Mucosa of descending colon (tissue), 3 donors: ENCODE results near the gene SEMA6C. TPM values are rescaled to one million over a fixed set of nuclear protein-coding genes. Genes with fewer than 3 reads are reported as not detected.
"Not testable (repeated sequence)": the region's sequence is repeated elsewhere in the genome, so short reads cannot be mapped to it uniquely, and the experiment has no call there.

Experiments
- ATAC-seq: fragments of 200-7000 bp; cut with Tn5 transposase; one replicate; pipeline ENCODE4 v1.9.1; 2020; ENCODE audit warnings: mild to moderate bottlenecking, moderate library complexity
- DNase-seq, 3 donors: peaks; one replicate each; pipeline ENCODE4 v3.0.0-alpha.2; 2020
- H3K36me3 ChIP-seq: fragments of 200-600 bp; one replicate; pipeline ENCODE4 v1.8.0; 2021; ENCODE audit warnings: low read depth, mild to moderate bottlenecking
- H3K4me1 ChIP-seq: fragments of 200-600 bp; one replicate; pipeline ENCODE4 v1.8.0; 2021; ENCODE audit warnings: low read depth, mild to moderate bottlenecking
- H3K4me3 ChIP-seq: fragments of 200-600 bp; one replicate; pipeline ENCODE4 v1.8.0; 2021; ENCODE audit warnings: mild to moderate bottlenecking
- H3K9me3 ChIP-seq: fragments of 200-600 bp; one replicate; pipeline ENCODE4 v1.8.0; 2021; ENCODE audit warnings: mild to moderate bottlenecking
- intact Hi-C, 2 donors: fragments of 100-400 bp; cut with DNase I in 1 of 2; cut with micrococcal nuclease in 1 of 2; formaldehyde crosslinking; loops; one replicate each; pipeline versions ENCODE4 v1.11.0 to v1.11.1; 2022; cut with DNase I, micrococcal nuclease
- total RNA-seq, 3 donors: library from RNA; stranded (reverse); fragmentation: NEBNext Ultra II Directional in 2 of 3; extraction: Animal tissue kit (Norgen Biotek cat#: 25700) in 2 of 3; gene quantifications; one replicate each; pipeline versions ENCODE4 v1.2.1 to v1.2.4, GENCODE V29; 2021 to 2023
- TF ChIP-seq, protein P1 (sequence below): fragments of 200-600 bp; IDR thresholded peaks from one replicate; pipeline ENCODE4 v1.8.0; 2022; ENCODE audit warnings: antibody characterized with exemption, mild to moderate bottlenecking
- donor health status: DM: no; HTN: no; CAD: no; lungs with moderate emphysema.
- donor health status: DM: no; HTN: no; CAD: no.
- donor health status: DM: no; HTN: yes; CAD: no.

The SEMA6C gene
- total RNA-seq, 3 donors from 2014 or later, result 1.9 to 9.3 (median 4.3) TPM

DNA sequence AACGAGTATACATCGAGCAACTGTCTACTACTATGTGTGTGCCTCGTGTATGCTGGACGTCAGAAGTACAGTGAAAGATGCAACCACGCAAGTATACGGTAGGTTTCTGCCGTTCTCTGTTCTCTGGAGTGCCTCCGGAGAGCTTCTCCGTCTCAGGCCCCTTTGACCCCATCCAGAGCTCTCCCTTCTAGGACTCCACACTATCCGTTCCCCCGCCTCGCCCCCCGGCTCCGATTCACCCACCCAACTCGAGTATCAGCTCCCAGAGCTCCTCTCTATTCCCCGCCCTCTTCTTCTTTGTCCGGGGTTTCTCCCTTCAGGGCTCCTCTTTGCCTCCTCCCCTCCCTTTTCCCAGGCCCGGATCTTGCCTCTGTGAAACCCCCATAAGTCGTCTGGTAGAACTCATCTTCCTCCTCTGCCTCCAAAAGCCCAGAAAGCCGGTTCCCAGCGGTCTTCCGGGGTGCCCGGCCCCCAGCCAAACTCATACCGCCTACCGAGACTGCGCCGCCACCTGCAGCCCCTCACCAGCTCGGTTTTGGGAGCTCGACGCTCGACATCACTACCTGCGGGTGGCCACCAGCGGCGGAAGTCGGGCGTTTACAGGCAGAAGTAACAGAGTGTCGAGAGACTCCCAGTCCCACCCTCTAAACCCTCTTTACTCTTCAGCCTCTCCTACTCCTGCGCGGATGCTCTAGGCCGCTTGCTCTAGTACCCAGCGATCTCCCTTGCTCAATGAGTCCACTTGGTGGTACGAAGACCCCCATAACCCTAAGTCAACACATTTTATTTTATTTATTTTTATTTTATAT is 43.4 kb upstream of the SEMA6C start, which contains the start of gene VPS72:
Gene VPS72, minus strand, starts transcription at position 561 of the 809 bp plus-strand sequence. Its CDS starts 76 bp downstream, at position 485.
- no peaks in the 10 kb centered on the region for H3K9me3 ChIP-seq
- DNase-seq (peak; percentile 86 to 90 (median 90)), ATAC-seq (peak; percentile 98)
- peak within 1 kb of the TSS; percentile 63 for H3K4me3 ChIP-seq
- TF ChIP-seq, protein P1, sequence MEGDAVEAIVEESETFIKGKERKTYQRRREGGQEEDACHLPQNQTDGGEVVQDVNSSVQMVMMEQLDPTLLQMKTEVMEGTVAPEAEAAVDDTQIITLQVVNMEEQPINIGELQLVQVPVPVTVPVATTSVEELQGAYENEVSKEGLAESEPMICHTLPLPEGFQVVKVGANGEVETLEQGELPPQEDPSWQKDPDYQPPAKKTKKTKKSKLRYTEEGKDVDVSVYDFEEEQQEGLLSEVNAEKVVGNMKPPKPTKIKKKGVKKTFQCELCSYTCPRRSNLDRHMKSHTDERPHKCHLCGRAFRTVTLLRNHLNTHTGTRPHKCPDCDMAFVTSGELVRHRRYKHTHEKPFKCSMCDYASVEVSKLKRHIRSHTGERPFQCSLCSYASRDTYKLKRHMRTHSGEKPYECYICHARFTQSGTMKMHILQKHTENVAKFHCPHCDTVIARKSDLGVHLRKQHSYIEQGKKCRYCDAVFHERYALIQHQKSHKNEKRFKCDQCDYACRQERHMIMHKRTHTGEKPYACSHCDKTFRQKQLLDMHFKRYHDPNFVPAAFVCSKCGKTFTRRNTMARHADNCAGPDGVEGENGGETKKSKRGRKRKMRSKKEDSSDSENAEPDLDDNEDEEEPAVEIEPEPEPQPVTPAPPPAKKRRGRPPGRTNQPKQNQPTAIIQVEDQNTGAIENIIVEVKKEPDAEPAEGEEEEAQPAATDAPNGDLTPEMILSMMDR, result peak; percentile 16
- no peaks in the 10 kb centered on the region for H3K36me3 ChIP-seq
- peaks cover 9% of the 10 kb centered on the region for H3K4me1 ChIP-seq
- intact Hi-C loops, result no loop called here

DNA sequence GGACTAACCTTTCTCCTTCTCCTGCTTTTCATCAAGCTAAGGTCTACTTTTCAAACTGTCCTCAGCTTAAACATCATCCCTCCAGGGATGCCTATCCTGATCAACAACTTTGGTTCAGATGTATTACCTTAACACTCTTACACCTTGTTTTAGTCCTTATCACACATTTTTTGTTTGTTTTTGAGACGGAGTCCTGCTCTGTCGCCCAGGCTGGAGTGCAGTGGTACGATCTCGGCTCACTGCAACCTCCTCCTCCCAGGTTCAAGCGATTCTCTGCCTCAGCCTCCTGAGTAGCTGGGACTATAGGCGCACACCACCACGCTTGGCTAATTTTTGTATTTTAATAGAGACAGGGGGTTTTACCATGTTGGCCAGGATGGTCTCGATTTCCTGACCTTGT is 42.2 kb upstream of the SEMA6C start:
- ATAC-seq, H3K4me3 ChIP-seq, H3K36me3 ChIP-seq, H3K4me1 ChIP-seq, intact Hi-C loops, H3K9me3 ChIP-seq: not testable (repeated sequence)
- peak in 1 of 3 donors; percentile 18 for DNase-seq

DNA sequence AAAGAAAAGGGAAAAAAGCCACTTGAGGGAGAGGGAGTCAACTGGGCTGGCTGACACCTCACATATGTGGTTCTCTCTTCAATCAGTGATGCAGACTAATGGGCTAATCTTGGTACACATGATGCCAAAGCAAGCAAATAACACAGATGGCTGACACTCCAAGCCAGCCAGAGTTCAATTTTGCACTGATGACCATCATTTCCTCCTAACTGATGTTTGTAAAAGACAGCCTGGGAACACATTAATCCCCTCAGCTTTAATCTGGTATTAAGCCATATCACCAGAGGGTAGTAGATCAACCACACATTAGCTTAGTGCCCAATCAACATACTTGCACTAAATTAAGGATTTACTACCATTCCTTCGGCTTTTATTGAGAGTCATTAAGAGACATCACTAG is 40.8 kb upstream of the SEMA6C start:
- H3K9me3 ChIP-seq, result no peaks in the 10 kb centered on the region
- no peak for ATAC-seq
- H3K4me3 ChIP-seq, result no peak overlapping the region
- TF ChIP-seq, protein P1, result no peak
- peaks cover 12% of the 10 kb centered on the region for H3K36me3 ChIP-seq
- H3K4me1 ChIP-seq, result peaks cover 9% of the 10 kb centered on the region
- intact Hi-C loops, result no loop called here
- no peak for DNase-seq

DNA sequence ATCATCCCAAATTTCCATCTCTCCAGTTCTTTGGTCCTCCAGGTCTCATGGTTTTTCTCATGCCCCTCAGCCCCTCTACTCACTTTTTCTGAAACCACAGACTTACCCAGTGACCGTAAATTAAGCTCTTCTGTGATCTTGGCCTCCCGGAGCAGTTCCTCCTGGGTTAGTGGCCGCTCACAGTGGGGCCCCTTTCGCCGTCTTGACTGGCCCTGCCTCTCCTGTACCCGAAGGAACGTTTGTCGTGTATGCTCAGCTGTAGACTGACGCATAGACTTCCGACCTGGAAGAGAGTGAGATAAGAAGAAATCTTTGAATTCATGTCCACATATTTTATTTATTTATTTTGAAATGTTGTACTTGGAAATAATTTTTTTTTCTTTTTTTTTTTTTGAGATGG is 37.8 kb upstream of the SEMA6C start:
- peaks cover 21% of the 10 kb centered on the region for H3K36me3 ChIP-seq
- TF ChIP-seq, protein P1, result no peak
- peaks cover 9% of the 10 kb centered on the region for H3K4me1 ChIP-seq
- no peak overlapping the region for H3K4me3 ChIP-seq
- intact Hi-C loops, result no loop called here
- ATAC-seq (no peak), DNase-seq (no peak)
- no peaks in the 10 kb centered on the region for H3K9me3 ChIP-seq

DNA sequence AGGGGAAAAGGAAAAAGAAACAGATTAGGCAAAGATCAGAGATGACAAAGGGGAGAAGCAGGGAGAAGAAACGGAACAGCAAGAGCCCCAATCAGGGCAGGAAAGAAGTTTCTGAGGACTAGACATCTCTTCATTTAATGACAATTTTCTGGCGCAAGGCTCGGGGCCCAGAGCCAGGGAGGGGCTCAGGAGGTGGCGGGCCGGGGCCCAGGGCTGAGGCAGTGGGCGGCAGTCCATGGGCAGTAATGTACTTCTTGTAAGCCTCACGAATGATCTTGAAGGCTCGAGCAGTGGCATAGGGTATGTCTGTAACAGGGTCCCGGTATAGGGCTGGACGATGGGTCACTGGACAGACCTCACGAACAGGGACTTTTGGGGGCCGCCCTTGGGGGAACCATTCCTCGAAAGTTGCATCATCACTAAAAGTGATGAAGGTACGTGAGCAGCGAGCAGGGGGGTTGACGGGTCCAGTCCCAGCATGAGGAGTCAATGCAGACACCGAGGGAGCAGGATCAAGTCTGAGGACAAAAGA is 30.1 kb upstream of the SEMA6C start:
- Histone ChIP-seq H3K9me3 (no peaks in the 10 kb centered on the region), H3K4me3 (no peak overlapping the region), H3K36me3 (peaks cover 11% of the 10 kb centered on the region), H3K4me1 (no peaks in the 10 kb centered on the region)
- intact Hi-C loops, result no loop called here
- TF ChIP-seq, protein P1, result no peak
- ATAC-seq, result no peak
- DNase-seq, result no peak

DNA sequence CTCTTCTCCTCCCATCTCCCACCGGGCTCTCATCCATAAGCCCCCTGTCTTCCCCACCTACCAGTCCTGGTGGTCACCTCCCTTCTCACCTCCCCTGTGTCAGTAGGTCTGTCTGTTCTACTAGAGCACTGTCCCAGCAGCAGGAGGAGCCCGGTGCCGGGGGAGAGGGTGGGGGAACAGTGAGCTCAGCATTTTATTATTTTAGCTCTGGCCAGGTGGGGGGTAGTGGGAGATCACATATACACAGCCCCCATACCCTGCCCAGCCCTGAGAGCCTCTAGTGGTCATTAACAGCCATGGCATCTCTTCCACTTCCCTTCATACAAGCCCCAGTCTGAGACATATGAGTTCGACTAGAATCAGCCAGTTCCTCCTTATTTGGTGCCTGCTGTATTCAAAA is 29.4 kb upstream of the SEMA6C start, which contains the start of gene TMOD4:
Gene TMOD4, minus strand, starts transcription at position 119 of the 400 bp plus-strand sequence. CDS start 1,106 bp downstream, outside the sequence.
- H3K4me1 ChIP-seq, result no peaks in the 10 kb centered on the region
- intact Hi-C loops, result no loop called here
- DNase-seq (no peak), ATAC-seq (peak; percentile 60)
- H3K9me3 ChIP-seq, result no peaks in the 10 kb centered on the region
- TF ChIP-seq, protein P1, result peak; percentile 13
- H3K4me3 ChIP-seq, result no peak within 1 kb of the TSS
- H3K36me3 ChIP-seq, result peaks cover 8% of the 10 kb centered on the region
